ENCODE results near the gene CHADL. TPM values are rescaled to one million over a fixed set of nuclear protein-coding genes. Genes with fewer than 3 reads are reported as not detected.

Gene CHADL
- total RNA-seq, 3 donors from 2014 or later (not counting 1 experiment from before 2014, with no cell fraction given), result 0.35 to 1.2 (median 0.36) TPM

DNA sequence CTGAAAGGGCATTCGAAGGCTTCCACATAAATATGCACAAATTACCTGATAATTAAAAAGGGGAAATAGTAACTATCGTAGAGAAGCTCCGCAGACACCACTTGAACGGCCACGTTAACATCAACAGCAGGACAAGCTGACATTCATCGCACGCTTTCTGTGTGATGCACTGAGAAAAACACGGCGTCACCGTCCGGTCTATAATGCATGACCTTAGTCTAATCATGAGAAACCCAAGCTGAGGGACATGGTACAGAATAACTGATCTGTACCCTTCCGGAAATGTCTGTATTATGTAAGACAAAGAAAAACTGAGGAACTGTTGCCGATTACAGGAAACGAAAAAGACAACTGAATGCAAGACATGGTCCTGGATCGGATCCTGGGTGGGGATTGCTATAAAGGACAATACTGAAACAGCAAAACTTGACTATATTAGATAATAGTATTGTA lies 45.9 kb upstream of the CHADL start:
- H3K4me3 ChIP-seq (ENCODE audit: low read length), result peak overlapping the region; percentile 69
- TF ChIP-seq, protein P1, sequence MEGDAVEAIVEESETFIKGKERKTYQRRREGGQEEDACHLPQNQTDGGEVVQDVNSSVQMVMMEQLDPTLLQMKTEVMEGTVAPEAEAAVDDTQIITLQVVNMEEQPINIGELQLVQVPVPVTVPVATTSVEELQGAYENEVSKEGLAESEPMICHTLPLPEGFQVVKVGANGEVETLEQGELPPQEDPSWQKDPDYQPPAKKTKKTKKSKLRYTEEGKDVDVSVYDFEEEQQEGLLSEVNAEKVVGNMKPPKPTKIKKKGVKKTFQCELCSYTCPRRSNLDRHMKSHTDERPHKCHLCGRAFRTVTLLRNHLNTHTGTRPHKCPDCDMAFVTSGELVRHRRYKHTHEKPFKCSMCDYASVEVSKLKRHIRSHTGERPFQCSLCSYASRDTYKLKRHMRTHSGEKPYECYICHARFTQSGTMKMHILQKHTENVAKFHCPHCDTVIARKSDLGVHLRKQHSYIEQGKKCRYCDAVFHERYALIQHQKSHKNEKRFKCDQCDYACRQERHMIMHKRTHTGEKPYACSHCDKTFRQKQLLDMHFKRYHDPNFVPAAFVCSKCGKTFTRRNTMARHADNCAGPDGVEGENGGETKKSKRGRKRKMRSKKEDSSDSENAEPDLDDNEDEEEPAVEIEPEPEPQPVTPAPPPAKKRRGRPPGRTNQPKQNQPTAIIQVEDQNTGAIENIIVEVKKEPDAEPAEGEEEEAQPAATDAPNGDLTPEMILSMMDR (IDR thresholded peaks at IDR 0.05), result no peak
- ATAC-seq (peak; percentile 14 to 35 (median 17)), DNase-seq (peak in 1 of 2 donors; percentile 77)
- no peaks in the 10 kb centered on the region for H3K9me3 Mint-ChIP-seq
- H3K27ac Mint-ChIP-seq, result peak overlapping the region; percentile 96
- WGBS (ENCODE audit: insufficient coverage), result 3% methylated on average over 15 of the region's 15 CpGs
- no peaks in the 10 kb centered on the region for H3K27me3 Mint-ChIP-seq (ENCODE audit: low read depth in 2 of 2)
- peaks cover 17 to 33% of the 10 kb centered on the region in 2 donors for H3K4me1 Mint-ChIP-seq
- peaks cover 9% of the 10 kb centered on the region for H3K36me3 ChIP-seq (ENCODE audit: control insufficient read depth, insufficient read depth, low read length)
- no peaks in the 10 kb centered on the region for H3K27me3 ChIP-seq (ENCODE audit: control insufficient read depth, insufficient read depth, low read length)
- no peaks in the 10 kb centered on the region for H3K9me3 ChIP-seq (ENCODE audit: control insufficient read depth, insufficient read depth, low read length)
- peaks cover 15% of the 10 kb centered on the region for H3K4me1 ChIP-seq (ENCODE audit: control insufficient read depth, insufficient read depth, low read length)
- H3K36me3 Mint-ChIP-seq, result no peaks in the 10 kb centered on the region
- peak overlapping the region; percentile 84 for H3K27ac ChIP-seq (ENCODE audit: low read length)
- intact Hi-C loops (cut with micrococcal nuclease), result loop anchor here (1.0 to 10.0 kb wide), 4 partner anchors 15 to 195 kb away; partner anchors contain the start of genes L3MBTL2 and ZC3H7B
- H3K4me3 Mint-ChIP-seq, result peak overlapping the region; percentile 93

DNA sequence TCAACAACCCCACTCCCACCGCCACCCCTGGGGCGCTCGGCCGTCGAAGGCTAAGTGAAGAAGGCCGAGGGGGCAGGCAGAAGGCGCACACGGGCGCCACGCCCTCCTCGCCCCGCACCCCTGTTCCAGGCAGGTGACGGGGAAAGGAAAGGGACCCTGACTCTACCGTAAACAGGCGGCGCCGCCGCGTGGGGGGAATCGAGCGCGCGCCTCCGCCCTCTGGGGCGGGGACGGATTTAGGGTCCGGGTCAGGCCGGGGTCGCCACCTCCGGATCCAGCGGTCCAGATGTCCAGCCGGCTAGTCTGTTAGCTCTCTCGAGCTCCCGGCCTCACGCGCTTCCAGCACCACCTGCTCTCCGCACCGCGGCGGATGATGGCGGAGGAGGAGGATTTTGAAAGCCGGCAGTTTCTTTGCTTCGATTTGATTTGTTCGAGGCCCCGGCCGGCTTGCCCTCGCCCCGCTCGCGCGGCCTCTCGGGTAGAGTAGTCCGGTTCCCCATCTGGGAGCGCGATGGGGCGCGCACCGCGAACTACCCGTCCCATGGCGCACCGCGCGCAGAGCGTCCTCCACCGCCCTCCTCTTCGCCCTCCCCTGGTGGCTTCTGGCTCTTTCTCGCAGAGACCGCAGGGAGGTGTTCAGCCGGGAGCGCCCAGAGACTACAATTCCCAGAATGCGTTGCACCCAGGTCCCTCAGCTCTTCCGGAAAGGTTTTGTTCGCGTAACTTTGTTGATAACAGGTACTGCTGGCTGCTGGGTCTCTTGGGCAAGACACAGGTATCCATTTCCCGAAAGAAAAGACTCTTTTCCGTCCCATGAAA lies 45.3 kb upstream of the CHADL start, which contains the start of gene RANGAP1:
TSS of gene RANGAP1 (minus strand) at position 368 of the 819 bp plus-strand sequence. CDS start 5,143 bp downstream, outside the sequence.
- H3K4me3 Mint-ChIP-seq, result peak within 1 kb of the TSS; percentile 93
- H3K36me3 ChIP-seq (ENCODE audit: control insufficient read depth, insufficient read depth, low read length), result peaks cover 14% of the 10 kb centered on the region
- H3K4me3 ChIP-seq (ENCODE audit: low read length), result peak within 1 kb of the TSS; percentile 86
- H3K4me1 Mint-ChIP-seq, result peaks cover 24 to 39% of the 10 kb centered on the region in 2 donors
- H3K27me3 Mint-ChIP-seq (ENCODE audit: low read depth in 2 of 2), result no peaks in the 10 kb centered on the region
- H3K9me3 ChIP-seq (ENCODE audit: control insufficient read depth, insufficient read depth, low read length), result no peaks in the 10 kb centered on the region
- H3K9me3 Mint-ChIP-seq, result no peaks in the 10 kb centered on the region
- no peaks in the 10 kb centered on the region for H3K27me3 ChIP-seq (ENCODE audit: control insufficient read depth, insufficient read depth, low read length)
- H3K27ac ChIP-seq (ENCODE audit: low read length), result peak within 1 kb of the TSS; percentile 86
- H3K4me1 ChIP-seq (ENCODE audit: control insufficient read depth, insufficient read depth, low read length), result peaks cover 15% of the 10 kb centered on the region
- under 1% methylated on average over 77 of the region's 77 CpGs for WGBS (ENCODE audit: insufficient coverage)
- intact Hi-C loops (cut with micrococcal nuclease), result loop anchor here (1.0 to 10.0 kb wide), 5 partner anchors 15 to 195 kb away; partner anchors contain the start of genes L3MBTL2, TEF and ZC3H7B
- H3K36me3 Mint-ChIP-seq, result no peaks in the 10 kb centered on the region
- TF ChIP-seq, protein P1 (IDR thresholded peaks at IDR 0.05), result no peak
- ATAC-seq (peak; percentile 93 to 98 (median 93)), DNase-seq (peak; percentile 95 to 99)
- peak within 1 kb of the TSS; percentile 96 for H3K27ac Mint-ChIP-seq

DNA sequence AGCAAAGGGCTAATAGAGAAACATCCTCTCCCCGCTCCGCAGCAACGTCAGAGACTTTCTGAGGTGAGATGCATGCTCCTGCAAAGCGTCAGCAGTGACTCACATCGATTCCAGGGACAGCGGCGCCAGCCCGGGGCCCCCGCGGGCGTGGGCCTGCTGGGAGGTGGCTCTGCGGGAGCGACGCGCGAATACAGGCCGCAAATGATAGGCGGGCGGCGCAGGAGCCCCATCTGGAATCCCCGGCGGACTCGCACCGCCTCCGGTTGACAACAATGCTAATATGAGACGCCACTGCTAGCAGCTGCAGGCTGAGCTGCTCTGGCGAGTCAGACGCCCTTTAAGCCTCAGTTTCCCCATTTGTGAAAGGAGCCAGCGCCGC lies 44.7 kb upstream of the CHADL start:
- Histone ChIP-seq H3K27ac (ENCODE audit: low read length) (peak overlapping the region; percentile 86), H3K27me3 (ENCODE audit: control insufficient read depth, insufficient read depth, low read length) (no peaks in the 10 kb centered on the region), H3K4me1 (ENCODE audit: control insufficient read depth, insufficient read depth, low read length) (peaks cover 15% of the 10 kb centered on the region), H3K9me3 (ENCODE audit: control insufficient read depth, insufficient read depth, low read length) (no peaks in the 10 kb centered on the region), H3K4me3 (ENCODE audit: low read length) (peak overlapping the region; percentile 86), H3K36me3 (ENCODE audit: control insufficient read depth, insufficient read depth, low read length) (peaks cover 20% of the 10 kb centered on the region)
- intact Hi-C loops (cut with micrococcal nuclease), result loop anchor here (1.0 to 10.0 kb wide), 2 partner anchors 81 to 96 kb away; partner anchors contain the start of genes L3MBTL2 and TEF
- ATAC-seq (peak; percentile 32 to 61 (median 42)), DNase-seq (peak; percentile 70 to 93)
- TF ChIP-seq, protein P1 (IDR thresholded peaks at IDR 0.05), result no peak
- H3K4me1 Mint-ChIP-seq, result peaks cover 27 to 42% of the 10 kb centered on the region in 2 donors
- H3K4me3 Mint-ChIP-seq, result peak overlapping the region; percentile 93
- 1% methylated on average over 30 of the region's 30 CpGs for WGBS (ENCODE audit: insufficient coverage)
- H3K27me3 Mint-ChIP-seq (ENCODE audit: low read depth in 2 of 2), result no peaks in the 10 kb centered on the region
- no peaks in the 10 kb centered on the region for H3K9me3 Mint-ChIP-seq
- H3K27ac Mint-ChIP-seq, result peak overlapping the region; percentile 96
- H3K36me3 Mint-ChIP-seq, result no peaks in the 10 kb centered on the region

Measured in natural killer cell (primary cell).